ENCODE results near the gene MPG. TPM values are rescaled to one million over a fixed set of nuclear protein-coding genes. Genes with fewer than 3 reads are reported as not detected.

The MPG gene
- total and polyA plus RNA-seq, 10 of the 15 experiments (the other 5 are each of a cell fraction or from before 2014, with no cell fraction given), result 0.32 to 193 (median 55.7) TPM

DNA sequence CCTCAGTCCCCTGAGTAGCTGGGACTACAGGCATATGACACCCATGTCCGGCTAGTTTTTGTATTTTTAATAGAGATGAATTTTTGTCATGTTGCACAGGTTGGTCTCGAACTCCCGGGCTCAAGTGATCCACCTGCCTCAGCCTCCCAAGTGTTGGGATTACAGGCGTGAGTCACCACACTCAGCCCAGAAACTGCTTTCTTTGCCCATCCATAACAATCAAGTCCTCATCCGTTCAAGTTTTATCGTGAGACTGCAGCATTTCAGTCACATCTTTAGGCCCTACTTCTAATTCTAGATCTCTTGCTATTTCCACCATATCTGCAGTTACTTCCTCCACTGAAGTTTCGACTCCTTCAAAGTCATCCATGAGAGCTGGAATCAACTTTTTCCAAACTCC, 54.1 kb downstream of the MPG start (continued):
- TF ChIP-seq, protein P1, sequence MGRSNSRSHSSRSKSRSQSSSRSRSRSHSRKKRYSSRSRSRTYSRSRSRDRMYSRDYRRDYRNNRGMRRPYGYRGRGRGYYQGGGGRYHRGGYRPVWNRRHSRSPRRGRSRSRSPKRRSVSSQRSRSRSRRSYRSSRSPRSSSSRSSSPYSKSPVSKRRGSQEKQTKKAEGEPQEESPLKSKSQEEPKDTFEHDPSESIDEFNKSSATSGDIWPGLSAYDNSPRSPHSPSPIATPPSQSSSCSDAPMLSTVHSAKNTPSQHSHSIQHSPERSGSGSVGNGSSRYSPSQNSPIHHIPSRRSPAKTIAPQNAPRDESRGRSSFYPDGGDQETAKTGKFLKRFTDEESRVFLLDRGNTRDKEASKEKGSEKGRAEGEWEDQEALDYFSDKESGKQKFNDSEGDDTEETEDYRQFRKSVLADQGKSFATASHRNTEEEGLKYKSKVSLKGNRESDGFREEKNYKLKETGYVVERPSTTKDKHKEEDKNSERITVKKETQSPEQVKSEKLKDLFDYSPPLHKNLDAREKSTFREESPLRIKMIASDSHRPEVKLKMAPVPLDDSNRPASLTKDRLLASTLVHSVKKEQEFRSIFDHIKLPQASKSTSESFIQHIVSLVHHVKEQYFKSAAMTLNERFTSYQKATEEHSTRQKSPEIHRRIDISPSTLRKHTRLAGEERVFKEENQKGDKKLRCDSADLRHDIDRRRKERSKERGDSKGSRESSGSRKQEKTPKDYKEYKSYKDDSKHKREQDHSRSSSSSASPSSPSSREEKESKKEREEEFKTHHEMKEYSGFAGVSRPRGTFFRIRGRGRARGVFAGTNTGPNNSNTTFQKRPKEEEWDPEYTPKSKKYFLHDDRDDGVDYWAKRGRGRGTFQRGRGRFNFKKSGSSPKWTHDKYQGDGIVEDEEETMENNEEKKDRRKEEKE (IDR thresholded peaks at IDR 0.05), result no peak

DNA sequence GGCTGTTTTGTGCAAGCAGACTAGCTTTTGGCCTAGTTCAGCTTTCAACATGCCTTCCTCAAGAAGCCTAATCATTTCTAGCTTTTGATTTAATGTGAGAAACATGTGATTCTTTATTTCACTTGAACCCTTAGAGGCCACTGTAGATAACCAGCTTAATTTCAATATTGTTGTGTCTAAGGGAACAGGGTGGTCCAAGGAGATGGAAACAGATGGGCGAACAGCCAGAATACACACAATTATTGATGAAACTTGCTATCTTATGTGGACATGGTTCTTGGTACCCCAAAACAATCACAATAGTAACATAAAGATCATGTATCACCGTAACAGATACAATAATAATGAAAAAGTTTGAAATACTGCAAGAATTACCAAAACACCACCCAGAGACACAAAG, 55.7 kb downstream of the MPG start:
- POLR2A ChIA-PET, result interaction anchor here (0.6 kb wide), 1 partner anchor 212 kb away, joined by 4 read pairs; no protein-coding TSS in a partner anchor
- no peaks in the 10 kb centered on the region; a peak in 1 of 4 replicates for H3K36me3 ChIP-seq (ENCODE audit: control insufficient read depth in 2 of 2, insufficient read depth in 2 of 2, low read length in 1 of 2)
- no peak for DNase-seq (ENCODE audit: low read depth, low spot score)
- no peaks in the 10 kb centered on the region; the same call in 2 of the 3 replicates for H3K9me3 ChIP-seq (replicated peaks; ENCODE audit: control insufficient read depth, insufficient read depth, low read length)
- peaks cover 13% of the 10 kb centered on the region for H3K4me1 ChIP-seq (ENCODE audit: control insufficient read depth, insufficient read depth, low read length)
- CTCF ChIA-PET, result interaction anchor here (0.7 to 0.9 kb wide), 3 partner anchors 15 to 55 kb away, joined by 3 read pairs; no protein-coding TSS in a partner anchor
- intact Hi-C loops (cut with micrococcal nuclease; ENCODE audit: unreplicated experiment), result no loop called here
- no peak overlapping the region for H2AFZ ChIP-seq (ENCODE audit: control insufficient read depth, low read depth, low read length)
- H3K27ac ChIP-seq (ENCODE audit: control insufficient read depth, insufficient read depth), result no peak overlapping the region
- TF ChIP-seq MYC (IDR thresholded peaks at IDR 0.05; ENCODE audit: insufficient read depth, insufficient read length, insufficient replicate concordance, low read length, severe bottlenecking) (no peak), CBFB (IDR thresholded peaks at IDR 0.05; ENCODE audit: low read depth) (no peak)
- no peak for FAIRE-seq
- ATAC-seq, result no peak
- H3K9ac ChIP-seq (ENCODE audit: control insufficient read depth, insufficient read depth, low read length), result no peak overlapping the region
- BruUV-seq (replicated peaks), result TSS peak; percentile 39
- H3K4me3 ChIP-seq, result no peak overlapping the region
- H3K79me2 ChIP-seq (ENCODE audit: control insufficient read depth, insufficient read depth, low read length), result peaks cover 32% of the 10 kb centered on the region
- no peak overlapping the region for H3K4me2 ChIP-seq (ENCODE audit: control insufficient read depth, insufficient read depth)
- SMC1A ChIA-PET (ENCODE audit: uncharacterized antibody, unreplicated experiment), result interaction anchor here (1.0 to 1.7 kb wide), 3 partner anchors 16 to 68 kb away, joined by 3 to 4 read pairs (median 3); no protein-coding TSS in a partner anchor
- RAD21 ChIA-PET (ENCODE audit: unreplicated experiment), result no interaction called here
- H3K27me3 ChIP-seq (replicated peaks in 1 of 2; ENCODE audit: control insufficient read depth in 2 of 2, insufficient read depth in 2 of 2, low read length in 1 of 2), result no peaks in the 10 kb centered on the region
- in situ Hi-C loops (cut with MboI), result no loop called here
- WGBS (ENCODE audit: insufficient coverage, insufficient replicate concordance, low lambda C conversion rate, missing lambda C conversion rate), result 91% methylated on average over 2 of the region's 2 CpGs
- H4K20me1 ChIP-seq (ENCODE audit: control insufficient read depth, insufficient read depth), result no peaks in the 10 kb centered on the region

Small RNA genes lying within 50 kb of the gene (small RNA-seq; reads per million reads assigned to genes)
- not detected for gene Z69720.2

Other genes starting within 250 kb of the MPG start
Only the 7 nearest of the 14 such genes appear.
- 25.0 and 25.6 TPM in 2 replicates for gene POLR3K, start 24.6 kb upstream of the MPG start, total RNA-seq (2014; rRNA removed)
- 23.8 and 25.3 TPM in 2 replicates for gene POLR3K, start 24.6 kb upstream of the MPG start, total RNA-seq (2014; rRNA removed; fragmentation: Illumina TruSeq; extraction: Trizol)
- gene POLR3K, start 24.6 kb upstream of the MPG start, total RNA-seq (2021), result 56.0 and 58.3 TPM in 2 replicates
- gene POLR3K, start 24.6 kb upstream of the MPG start, polyA plus RNA-seq (2011; rRNA removed), result 54.9 and 65.8 TPM in 2 replicates
- 23.1 and 39.1 TPM in 2 replicates for gene POLR3K, start 24.6 kb upstream of the MPG start, polyA plus RNA-seq (2014; fragmentation: Illumina TruSeq; extraction: Trizol)
- 100 to 1,000 TPM; 195 to 222 TPM for gene POLR3K, start 24.6 kb upstream of the MPG start, polyA plus RNA-seq (2014; fragmentation: Nextera tagmentation; extraction: Ambion mirVana)
- 60.0 and 62.2 TPM in 2 replicates for gene POLR3K, start 24.6 kb upstream of the MPG start, polyA plus RNA-seq (2014; rRNA removed)
- gene POLR3K, start 24.6 kb upstream of the MPG start, polyA plus RNA-seq (2016; fragmentation: Nextera tagmentation; extraction: Ambion mirVana), result 100 to 1,000 TPM; 106 to 115 TPM
- gene SNRNP25, start 24.4 kb upstream of the MPG start, total RNA-seq (2014; rRNA removed), result 68.5 and 79.9 TPM in 2 replicates
- 58.6 and 58.9 TPM in 2 replicates for gene SNRNP25, start 24.4 kb upstream of the MPG start, total RNA-seq (2014; rRNA removed; fragmentation: Illumina TruSeq; extraction: Trizol)
- 69.8 and 72.6 TPM in 2 replicates for gene SNRNP25, start 24.4 kb upstream of the MPG start, total RNA-seq (2021)
- 39.9 and 56.9 TPM in 2 replicates for gene SNRNP25, start 24.4 kb upstream of the MPG start, polyA plus RNA-seq (2011; rRNA removed)
- 40.2 and 65.9 TPM in 2 replicates for gene SNRNP25, start 24.4 kb upstream of the MPG start, polyA plus RNA-seq (2014; fragmentation: Illumina TruSeq; extraction: Trizol)
- gene SNRNP25, start 24.4 kb upstream of the MPG start, polyA plus RNA-seq (2014; fragmentation: Nextera tagmentation; extraction: Ambion mirVana), result 10 to 100 TPM; 40.9 to 59.8 TPM
- 84.2 and 90.2 TPM in 2 replicates for gene SNRNP25, start 24.4 kb upstream of the MPG start, polyA plus RNA-seq (2014; rRNA removed)
- 100 to 1,000 TPM; 122 to 138 TPM for gene SNRNP25, start 24.4 kb upstream of the MPG start, polyA plus RNA-seq (2016; fragmentation: Nextera tagmentation; extraction: Ambion mirVana)
- gene RHBDF1, start 5.6 kb upstream of the MPG start, total RNA-seq (2014; rRNA removed), result 0.54 and 0.85 TPM in 2 replicates
- gene RHBDF1, start 5.6 kb upstream of the MPG start, total RNA-seq (2014; rRNA removed; fragmentation: Illumina TruSeq; extraction: Trizol), result 0.14 and 0.36 TPM in 2 replicates
- gene RHBDF1, start 5.6 kb upstream of the MPG start, total RNA-seq (2021), result 0.72 and 0.93 TPM in 2 replicates
- gene RHBDF1, start 5.6 kb upstream of the MPG start, polyA plus RNA-seq (2011; rRNA removed), result 0.04 TPM in 1 of 2 replicates, not detected in the other
- gene RHBDF1, start 5.6 kb upstream of the MPG start, polyA plus RNA-seq (2014; fragmentation: Illumina TruSeq; extraction: Trizol), result 0.40 TPM in 1 of 2 replicates, not detected in the other
- under 1 TPM in 1 of 2 experiments, not detected in 1; 0.09 TPM for gene RHBDF1, start 5.6 kb upstream of the MPG start, polyA plus RNA-seq (2014; fragmentation: Nextera tagmentation; extraction: Ambion mirVana)
- gene RHBDF1, start 5.6 kb upstream of the MPG start, polyA plus RNA-seq (2014; rRNA removed), result 0.19 and 0.42 TPM in 2 replicates
- not detected for gene RHBDF1, start 5.6 kb upstream of the MPG start, polyA plus RNA-seq (2016; fragmentation: Nextera tagmentation; extraction: Ambion mirVana)
- 8.4 and 9.5 TPM in 2 replicates for gene NPRL3, start 60.4 kb downstream of the MPG start, total RNA-seq (2014; rRNA removed)
- 5.3 and 5.5 TPM in 2 replicates for gene NPRL3, start 60.4 kb downstream of the MPG start, total RNA-seq (2014; rRNA removed; fragmentation: Illumina TruSeq; extraction: Trizol)
- 37.3 and 42.8 TPM in 2 replicates for gene NPRL3, start 60.4 kb downstream of the MPG start, total RNA-seq (2021)
- 2.3 and 5.2 TPM in 2 replicates for gene NPRL3, start 60.4 kb downstream of the MPG start, polyA plus RNA-seq (2011; rRNA removed)
- 7.4 and 19.5 TPM in 2 replicates for gene NPRL3, start 60.4 kb downstream of the MPG start, polyA plus RNA-seq (2014; fragmentation: Illumina TruSeq; extraction: Trizol)
- gene NPRL3, start 60.4 kb downstream of the MPG start, polyA plus RNA-seq (2014; fragmentation: Nextera tagmentation; extraction: Ambion mirVana), result 1 to 10 TPM in 1 of 2 experiments, under 1 TPM in 1; 0.93 to 1.7 TPM
- gene NPRL3, start 60.4 kb downstream of the MPG start, polyA plus RNA-seq (2014; rRNA removed), result 18.3 and 26.3 TPM in 2 replicates
- gene NPRL3, start 60.4 kb downstream of the MPG start, polyA plus RNA-seq (2016; fragmentation: Nextera tagmentation; extraction: Ambion mirVana), result 10 to 100 TPM; 21.7 to 22.6 TPM
- gene HBZ, start 74.4 kb downstream of the MPG start, total RNA-seq (2014; rRNA removed), result not detected in 2 replicates
- not detected in 2 replicates for gene HBZ, start 74.4 kb downstream of the MPG start, total RNA-seq (2014; rRNA removed; fragmentation: Illumina TruSeq; extraction: Trizol)
- 0.49 TPM in 1 of 2 replicates, not detected in the other for gene HBZ, start 74.4 kb downstream of the MPG start, total RNA-seq (2021)
- gene HBZ, start 74.4 kb downstream of the MPG start, polyA plus RNA-seq (2011; rRNA removed), result not detected in 2 replicates
- not detected in 2 replicates for gene HBZ, start 74.4 kb downstream of the MPG start, polyA plus RNA-seq (2014; fragmentation: Illumina TruSeq; extraction: Trizol)
- not detected for gene HBZ, start 74.4 kb downstream of the MPG start, polyA plus RNA-seq (2014; fragmentation: Nextera tagmentation; extraction: Ambion mirVana)
- not detected in 2 replicates for gene HBZ, start 74.4 kb downstream of the MPG start, polyA plus RNA-seq (2014; rRNA removed)
- not detected for gene HBZ, start 74.4 kb downstream of the MPG start, polyA plus RNA-seq (2016; fragmentation: Nextera tagmentation; extraction: Ambion mirVana)
- not detected in 2 replicates for gene HBM, start 87.8 kb downstream of the MPG start, total RNA-seq (2014; rRNA removed)
- gene HBM, start 87.8 kb downstream of the MPG start, total RNA-seq (2014; rRNA removed; fragmentation: Illumina TruSeq; extraction: Trizol), result not detected in 2 replicates
- not detected in 2 replicates for gene HBM, start 87.8 kb downstream of the MPG start, total RNA-seq (2021)
- not detected in 2 replicates for gene HBM, start 87.8 kb downstream of the MPG start, polyA plus RNA-seq (2011; rRNA removed)
- not detected in 2 replicates for gene HBM, start 87.8 kb downstream of the MPG start, polyA plus RNA-seq (2014; fragmentation: Illumina TruSeq; extraction: Trizol)
- not detected for gene HBM, start 87.8 kb downstream of the MPG start, polyA plus RNA-seq (2014; fragmentation: Nextera tagmentation; extraction: Ambion mirVana)
- 0.23 TPM in 1 of 2 replicates, not detected in the other for gene HBM, start 87.8 kb downstream of the MPG start, polyA plus RNA-seq (2014; rRNA removed)
- gene HBM, start 87.8 kb downstream of the MPG start, polyA plus RNA-seq (2016; fragmentation: Nextera tagmentation; extraction: Ambion mirVana), result not detected
- not detected in 2 replicates for gene HBA2, start 94.7 kb downstream of the MPG start, total RNA-seq (2014; rRNA removed)
- gene HBA2, start 94.7 kb downstream of the MPG start, total RNA-seq (2014; rRNA removed; fragmentation: Illumina TruSeq; extraction: Trizol), result not detected in 2 replicates
- 0.48 and 0.92 TPM in 2 replicates for gene HBA2, start 94.7 kb downstream of the MPG start, total RNA-seq (2021)
- 0.30 TPM in 1 of 2 replicates, not detected in the other for gene HBA2, start 94.7 kb downstream of the MPG start, polyA plus RNA-seq (2011; rRNA removed)
- gene HBA2, start 94.7 kb downstream of the MPG start, polyA plus RNA-seq (2014; fragmentation: Illumina TruSeq; extraction: Trizol), result not detected in 2 replicates
- gene HBA2, start 94.7 kb downstream of the MPG start, polyA plus RNA-seq (2014; fragmentation: Nextera tagmentation; extraction: Ambion mirVana), result not detected
- gene HBA2, start 94.7 kb downstream of the MPG start, polyA plus RNA-seq (2014; rRNA removed), result 0.25 TPM in 1 of 2 replicates, not detected in the other
- under 1 TPM in 1 of 2 experiments, not detected in 1; 0.96 TPM for gene HBA2, start 94.7 kb downstream of the MPG start, polyA plus RNA-seq (2016; fragmentation: Nextera tagmentation; extraction: Ambion mirVana)

Data from GM12878 (cell line).